NCI-H510A (cell line): Measurements from ENCODE around the gene GALNTL6.

ENCODE experiments used
- DNase-seq: peaks from one replicate; lab custom pipeline; 2025; lab: John Stamatoyannopoulos, UW

GALNTL6 gene

DNA sequence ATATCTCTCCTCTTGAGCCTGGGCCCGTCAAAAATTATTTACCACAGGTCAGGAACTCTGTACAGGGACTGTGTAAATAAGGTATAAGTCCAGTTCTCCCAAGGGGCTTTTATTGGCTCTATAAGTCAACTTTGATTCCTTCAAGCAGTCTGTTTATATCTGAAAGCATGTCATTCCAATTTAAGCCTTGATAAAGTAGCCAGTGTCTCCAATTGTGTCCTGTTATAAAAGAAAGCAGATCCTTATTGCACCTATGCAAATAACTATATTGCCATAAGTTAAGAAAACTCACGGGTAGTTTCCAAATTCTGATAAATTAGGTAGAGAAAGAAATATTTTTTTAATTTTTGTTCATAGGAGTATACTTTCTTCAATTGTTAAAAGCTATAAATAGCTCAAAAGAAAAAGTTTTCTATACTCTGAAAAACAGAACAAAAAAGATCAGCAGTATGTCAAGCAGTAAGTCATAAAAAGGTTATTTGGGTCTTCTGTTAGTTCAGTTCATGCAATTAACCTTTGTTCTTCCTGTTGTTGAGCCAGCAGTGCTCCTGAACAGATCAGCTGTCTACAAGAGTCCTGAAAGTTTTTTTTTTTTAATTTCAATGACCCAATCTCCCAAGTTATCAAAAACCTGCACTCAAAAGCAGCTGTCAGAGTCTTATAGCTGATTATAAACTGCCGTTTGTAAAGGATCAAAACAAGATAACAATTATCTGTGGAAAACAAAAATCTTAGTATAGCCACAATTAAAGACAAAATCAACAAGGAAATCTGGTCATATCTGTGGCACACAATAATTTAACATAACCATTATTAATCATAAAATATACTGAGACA is 1177.0 kb downstream of the GALNTL6 start:
- no peak for DNase-seq

DNA sequence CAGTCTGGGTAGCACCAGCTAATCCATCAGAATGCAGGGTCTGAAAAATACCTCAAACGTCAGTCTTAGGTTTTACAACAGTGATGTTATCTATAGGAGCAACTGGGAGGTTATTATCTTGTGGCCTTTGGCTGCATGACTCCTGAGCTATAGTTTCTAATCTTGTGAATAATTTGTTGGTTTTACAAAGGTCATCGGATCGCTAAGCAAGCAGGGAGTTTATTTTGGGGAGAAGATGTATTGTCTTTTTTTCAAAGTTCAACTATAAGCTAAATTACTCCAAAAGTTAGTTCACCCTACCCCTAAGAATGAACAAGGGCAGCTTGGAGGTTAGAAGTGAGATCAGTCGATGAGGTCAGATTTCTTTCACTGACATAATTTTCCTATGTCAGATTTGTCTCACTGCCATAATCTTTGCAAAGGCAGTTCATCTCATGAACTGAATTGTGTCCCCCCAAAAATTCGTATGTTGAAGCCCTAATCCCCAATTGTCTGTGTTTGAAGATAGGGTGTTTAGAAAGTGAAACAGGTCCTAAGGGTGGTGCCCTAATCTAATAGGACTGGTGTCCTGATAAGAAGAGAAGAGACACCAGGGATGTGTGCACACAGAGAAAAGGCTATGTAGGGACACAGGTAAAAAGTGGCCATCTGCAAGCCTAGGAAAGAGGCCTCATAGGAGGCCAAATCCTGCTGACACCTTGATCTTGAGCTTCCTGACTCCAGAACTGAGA is 1179.6 kb downstream of the GALNTL6 start:
- no peak for DNase-seq

DNA sequence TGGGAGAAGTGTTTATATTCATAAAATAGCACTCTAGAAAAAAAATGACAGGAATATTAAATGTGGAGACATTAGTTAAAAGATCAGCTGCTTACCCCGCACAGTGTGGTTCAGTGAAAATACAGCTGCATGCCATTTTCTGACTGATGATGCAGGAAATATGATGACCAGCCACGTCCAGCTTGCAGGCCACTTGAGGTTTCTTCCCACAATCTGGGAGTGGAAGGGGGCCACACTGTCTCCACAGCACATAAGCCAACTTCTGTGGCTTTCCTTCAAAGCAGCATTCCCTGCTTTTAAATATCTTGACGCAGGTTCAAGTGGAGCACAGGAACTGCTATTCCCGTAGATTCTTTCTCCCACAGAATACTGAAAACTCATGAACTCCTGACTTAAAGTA is 1182.0 kb downstream of the GALNTL6 start:
- DNase-seq = no peak

DNA sequence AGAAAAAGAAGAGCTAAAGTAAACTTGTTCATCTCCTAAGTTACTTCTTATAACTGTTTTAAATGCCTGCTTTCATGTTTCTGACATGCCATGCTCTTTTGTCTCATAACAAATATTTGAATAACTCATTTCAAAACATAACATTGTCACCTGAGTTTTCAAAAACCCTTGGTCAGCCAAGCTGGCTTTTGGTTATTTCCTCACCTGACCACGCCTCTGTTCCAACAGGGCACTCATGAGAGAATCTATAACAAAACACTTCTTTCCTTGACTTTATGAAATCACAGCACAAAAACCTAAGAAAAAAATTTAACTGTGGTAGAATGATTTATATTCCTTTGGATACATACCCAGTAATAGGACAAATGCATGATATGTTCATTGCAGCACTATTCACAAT is 1182.5 kb downstream of the GALNTL6 start:
- no peak for DNase-seq

DNA sequence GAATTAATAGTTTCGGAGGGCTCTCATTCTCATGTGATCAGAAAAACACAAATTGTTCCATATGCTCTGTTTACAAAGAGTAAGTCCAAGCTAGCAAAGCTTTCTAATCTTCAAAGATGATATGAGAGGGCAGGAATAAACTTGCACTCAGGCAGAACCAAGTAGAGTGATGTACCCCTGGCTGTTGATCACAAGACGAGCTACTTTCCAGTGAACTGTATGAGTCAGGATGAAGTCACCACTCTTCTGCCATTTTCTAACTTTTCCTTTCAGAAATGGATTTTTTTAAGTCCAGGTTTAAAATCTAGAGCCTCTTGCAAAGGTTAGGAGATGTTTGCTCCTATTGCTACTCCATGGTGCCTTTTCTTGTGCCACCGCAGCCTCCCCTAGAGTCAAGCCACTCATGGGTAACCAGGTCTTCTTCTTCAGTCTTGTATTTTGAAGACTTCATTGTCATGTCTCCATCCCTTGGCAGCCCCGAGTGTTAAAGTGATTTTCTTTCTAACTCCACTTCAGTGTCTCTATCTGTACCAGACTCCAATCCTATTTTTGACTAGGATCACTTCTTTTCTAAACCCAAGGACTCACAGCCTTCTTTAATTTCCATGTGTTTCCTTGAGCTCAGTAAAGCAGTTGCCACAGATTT is 1183.5 kb downstream of the GALNTL6 start:
- no peak for DNase-seq

DNA sequence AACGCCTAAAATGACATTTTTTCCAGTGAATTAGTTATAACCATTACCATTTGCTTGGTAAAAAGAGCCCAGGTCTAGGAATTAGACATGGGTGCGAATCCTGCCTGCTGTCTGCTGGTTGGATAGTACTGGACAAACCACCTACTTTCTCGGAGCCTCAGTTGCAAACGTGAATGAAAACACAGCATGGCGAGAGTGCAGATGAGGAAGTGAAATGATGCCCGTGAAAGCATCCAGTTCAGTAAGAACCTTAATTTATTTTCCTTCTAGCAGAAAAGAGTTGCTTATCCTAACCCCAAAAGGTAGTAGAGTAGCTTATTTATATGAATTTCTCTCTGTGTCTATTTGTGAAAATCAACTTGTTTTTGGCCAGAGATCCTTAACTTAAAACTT is 1184.0 kb downstream of the GALNTL6 start:
- DNase-seq = no peak

DNA sequence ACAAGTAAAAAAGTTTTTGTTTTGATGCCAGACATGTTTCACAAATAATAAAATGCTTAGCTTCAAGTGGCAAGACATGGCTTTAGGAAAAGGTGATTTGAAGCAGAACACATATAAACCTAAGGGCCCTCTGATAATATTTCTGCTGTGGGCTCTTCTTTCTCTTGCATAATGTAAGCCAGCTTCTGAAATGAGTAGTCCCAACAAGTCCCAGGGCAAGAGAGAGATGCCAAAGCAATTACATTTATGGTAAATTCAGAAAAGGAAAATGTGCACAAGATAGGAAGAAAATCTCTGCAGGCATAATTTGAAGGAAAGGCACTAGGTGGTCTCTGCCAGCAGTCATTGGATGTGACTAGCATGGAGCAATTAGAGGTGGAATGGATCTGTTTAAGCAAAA is 1184.7 kb downstream of the GALNTL6 start:
- no peak for DNase-seq

DNA sequence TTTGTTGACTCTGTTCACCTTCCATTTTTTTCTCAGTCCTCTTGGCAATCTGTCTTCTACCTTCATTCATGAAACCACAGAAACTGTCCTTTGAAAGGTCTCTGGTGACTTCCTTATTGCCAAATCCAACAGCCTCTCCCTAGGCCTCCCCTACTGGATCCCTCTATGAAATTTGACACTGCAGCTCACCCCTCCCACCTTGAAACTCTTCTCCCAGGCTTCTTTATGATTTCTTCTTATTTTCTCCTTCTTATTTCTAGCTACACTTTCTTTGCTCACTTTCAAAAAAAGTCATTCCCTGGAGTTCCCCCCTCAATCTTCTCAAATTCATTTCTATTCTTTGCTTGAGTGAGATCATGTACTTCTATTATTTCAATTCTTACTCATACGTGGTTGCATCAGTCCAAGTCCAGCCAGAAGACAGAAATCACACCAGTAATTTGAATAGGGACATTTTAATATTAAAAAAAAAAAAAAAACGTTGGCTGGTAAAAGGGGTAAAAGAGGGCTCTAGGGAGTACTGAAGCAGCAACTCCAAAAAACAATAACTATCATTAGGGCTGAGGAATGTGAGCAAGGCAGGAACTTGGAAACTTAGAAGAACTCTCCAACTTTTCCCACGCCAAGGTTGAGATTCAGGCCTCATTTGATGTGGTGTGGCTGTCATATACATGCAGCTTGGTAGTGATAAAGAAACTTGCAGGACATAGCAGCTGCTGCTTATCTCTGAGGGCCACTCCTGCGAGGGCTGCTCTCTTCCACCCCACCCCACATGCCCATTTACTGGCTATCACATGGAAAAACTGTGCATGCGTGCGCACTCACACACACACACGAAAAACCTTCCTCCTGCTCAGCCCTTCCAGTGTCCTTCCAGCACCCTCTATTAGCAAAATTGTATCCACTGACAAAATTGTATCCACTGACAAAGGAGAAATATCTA is 1185.6 kb downstream of the GALNTL6 start:
- no peak for DNase-seq

DNA sequence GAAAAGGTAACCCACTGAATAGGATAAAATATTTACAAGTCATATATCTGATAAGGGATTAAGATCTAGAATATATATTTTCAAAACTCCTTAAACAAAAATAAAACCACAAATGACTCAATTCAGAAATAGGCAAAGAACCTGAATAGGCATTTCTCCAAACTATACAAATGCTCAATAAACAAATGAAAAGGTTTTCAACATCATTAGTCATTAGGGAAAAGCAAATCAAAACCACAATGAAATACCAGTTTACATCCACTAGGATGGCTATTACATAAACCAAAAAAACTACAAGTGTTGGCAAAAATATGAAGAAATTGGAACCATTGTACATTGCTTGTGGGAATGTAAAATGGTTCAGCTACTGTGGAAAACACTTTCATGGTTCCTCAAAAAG is 1188.4 kb downstream of the GALNTL6 start:
- DNase-seq = no peak

DNA sequence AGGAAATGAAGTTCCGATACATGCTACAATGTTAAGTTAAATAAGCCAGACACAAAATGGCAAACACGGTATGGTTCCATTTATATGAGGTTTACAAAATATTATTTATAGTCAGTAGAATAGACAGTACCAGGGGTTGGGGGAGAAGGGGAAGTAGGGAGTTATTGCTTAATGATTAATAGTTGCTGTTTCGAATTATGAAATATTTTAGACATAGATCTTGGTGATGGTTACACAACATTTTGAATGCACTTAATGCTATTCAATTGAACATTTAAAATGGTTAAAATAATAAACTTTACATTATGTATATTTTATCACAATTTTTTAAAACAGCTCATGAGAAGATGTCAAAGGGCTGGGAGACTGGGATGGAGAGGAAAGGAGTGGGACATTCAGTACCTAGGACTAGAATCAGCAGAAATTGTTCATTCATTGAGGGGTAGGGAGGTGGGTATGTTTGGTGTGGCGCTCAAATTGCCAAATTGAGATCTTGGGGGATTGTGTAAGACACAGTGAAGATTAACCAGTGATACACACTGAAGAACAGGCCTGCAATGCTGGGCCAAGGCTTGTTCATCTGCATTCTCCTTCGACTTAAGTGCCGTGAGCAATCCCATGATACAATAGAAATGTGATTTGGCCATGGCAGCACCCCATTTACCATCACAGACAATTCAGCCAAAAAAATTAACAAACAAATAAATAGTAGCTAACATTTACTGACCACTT is 1189.8 kb downstream of the GALNTL6 start:
- DNase-seq = no peak

DNA sequence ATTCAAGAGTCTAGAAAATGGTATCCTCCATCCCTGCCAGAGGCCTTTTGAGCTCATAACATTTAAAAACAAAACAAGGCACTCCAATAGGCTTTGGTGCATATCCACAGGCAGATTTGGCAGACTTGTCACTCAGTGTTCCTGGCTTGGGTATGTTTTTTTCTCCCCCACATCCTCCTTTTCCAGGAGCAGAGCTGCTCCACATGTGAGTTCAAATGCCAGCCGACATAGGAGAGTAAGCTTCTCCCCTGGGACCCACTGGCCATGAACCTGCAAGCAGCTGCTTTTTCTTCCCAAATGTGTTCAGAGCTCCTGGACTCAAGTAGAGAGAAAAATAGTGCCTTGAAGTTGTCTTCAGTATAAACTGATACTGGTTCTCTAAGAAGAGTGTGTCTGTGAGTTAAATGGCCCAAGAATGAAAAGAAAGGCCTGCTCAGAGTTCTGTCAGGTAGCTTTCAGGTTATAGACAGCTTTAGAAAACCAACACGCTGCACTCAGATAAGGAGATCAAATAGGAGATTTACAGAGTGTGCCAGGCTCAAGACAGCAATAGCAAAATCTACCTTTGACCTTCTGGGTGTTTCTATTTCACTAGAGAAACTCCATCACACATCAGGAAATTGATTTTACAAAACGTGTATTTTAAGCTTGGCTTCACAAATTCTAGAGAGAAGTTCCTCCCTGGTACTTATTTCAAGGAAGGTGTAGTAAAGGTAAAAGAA is 1192.9 kb downstream of the GALNTL6 start:
- no peak for DNase-seq

DNA sequence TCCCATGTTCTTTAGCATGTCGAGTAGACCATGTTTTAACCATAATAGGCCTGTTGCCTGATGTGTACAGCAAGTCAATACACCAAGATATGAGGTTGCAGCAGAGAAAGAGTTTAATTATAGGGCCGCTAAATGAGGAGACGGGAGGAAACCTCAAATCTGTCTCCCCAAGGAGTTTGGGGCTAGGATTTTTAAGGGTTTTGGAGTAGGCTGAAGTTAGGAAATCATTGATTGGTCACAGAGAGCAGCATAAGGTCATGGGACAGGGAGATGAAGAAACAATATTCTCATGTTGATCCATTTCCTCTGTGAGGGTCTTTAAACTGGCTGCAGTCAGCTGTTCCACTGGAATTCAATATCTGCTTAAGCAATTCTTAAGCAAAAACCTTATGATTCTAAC is 1195.2 kb downstream of the GALNTL6 start:
- no peak for DNase-seq

DNA sequence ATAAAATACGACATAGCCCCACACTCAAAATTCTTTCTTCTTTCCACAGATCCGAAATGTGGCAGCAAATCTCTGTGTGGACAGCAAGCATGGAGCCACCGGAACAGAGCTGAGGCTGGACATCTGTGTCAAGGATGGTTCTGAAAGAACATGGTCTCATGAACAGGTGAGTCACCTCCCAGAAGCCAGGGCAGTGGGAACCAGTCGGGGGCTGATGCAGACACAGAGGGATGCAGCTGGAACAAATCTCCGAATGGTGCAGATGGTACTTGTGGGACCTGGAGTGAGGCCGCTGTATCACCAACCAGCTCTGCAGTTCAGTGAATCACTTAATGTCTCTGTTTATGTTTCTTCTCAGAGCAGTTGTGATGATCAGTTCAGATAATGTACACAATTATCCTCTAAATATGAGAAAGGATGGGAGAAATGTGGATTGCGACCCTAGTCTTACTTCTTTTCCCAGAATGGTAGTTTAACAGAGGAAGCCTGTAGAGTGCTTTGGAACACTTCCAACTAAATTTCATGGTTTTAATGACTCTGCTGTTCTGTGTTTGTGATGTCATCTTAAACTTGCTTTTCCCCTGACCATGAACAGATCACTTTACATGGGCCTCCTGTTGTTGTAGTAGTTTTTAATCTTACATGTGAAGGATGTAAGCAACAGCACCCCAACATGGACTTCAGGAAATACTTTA is 1196.1 kb downstream of the GALNTL6 start:
- DNase-seq = no peak

DNA sequence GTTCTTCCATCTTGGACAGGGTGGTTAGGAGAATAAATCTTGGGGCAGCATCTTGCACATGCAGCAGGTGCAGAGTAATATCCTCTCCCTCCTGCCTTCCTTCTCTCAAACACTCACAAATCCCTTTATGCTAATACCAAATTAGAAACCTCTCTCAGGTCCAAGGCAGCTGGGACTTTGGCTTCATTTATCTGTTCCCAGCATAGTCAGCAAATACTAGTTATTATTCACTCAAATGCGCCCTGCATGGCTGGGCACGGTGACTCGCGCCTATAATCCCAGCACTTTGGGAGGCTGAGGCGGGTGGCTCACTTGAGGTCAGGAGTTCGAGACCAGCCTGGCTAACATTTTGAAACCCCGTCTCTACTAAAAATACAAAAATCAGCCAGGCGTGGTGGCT is 1199.4 kb downstream of the GALNTL6 start:
- DNase-seq = no peak

DNA sequence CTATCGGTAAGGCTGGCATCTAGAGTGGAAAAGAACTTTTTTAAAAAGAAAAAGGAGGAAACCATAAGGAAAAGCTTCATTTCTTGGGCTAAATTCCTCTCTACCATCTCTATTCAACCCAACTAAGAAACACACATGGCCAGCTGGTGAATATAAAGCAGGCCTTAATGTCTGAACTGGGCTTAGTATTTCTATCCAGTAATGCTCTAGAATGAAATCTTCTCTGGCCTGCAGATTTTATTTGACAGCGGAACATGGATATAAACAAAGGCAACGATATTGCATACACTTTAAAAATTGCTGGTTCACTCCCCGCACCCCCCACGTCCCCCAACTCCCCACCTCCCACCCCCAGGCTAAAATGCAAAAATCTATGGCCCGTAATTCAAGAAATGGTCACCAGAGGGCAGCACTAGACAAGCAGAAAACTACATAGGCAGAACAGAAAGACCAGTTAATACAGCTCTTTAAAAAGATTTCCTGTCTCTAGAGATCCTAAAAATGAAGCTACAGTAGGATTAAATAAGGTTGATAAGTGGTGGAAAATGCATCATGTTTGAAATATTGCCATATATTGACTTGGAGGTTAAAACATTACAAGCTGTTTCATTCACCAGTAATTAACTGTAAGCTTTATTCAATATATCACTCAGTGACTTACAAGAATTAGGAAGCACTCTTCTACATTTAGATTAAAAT is 1200.2 kb downstream of the GALNTL6 start:
- no peak for DNase-seq

DNA sequence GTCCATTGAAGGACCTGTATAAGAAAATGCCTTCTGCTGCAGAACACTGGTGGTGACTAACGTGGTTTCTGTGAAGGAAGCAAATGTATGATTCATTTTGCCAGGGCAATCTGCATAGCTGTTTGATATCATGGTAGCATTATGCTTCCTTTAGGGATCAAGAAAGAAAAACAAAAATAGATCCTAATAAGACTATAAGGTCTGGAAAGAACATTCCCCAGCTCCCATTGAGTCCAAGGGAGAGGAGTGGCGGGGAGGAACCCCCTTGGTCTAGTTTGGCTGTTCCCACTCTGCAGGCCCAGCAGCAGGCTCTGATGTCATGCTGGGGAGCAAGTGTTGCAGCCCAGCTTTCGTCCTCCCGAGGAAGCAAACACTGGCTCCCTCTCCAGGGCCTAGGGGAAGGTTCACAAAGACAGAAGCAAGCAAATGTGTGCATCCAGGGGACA is 1200.9 kb downstream of the GALNTL6 start:
- DNase-seq = no peak

DNA sequence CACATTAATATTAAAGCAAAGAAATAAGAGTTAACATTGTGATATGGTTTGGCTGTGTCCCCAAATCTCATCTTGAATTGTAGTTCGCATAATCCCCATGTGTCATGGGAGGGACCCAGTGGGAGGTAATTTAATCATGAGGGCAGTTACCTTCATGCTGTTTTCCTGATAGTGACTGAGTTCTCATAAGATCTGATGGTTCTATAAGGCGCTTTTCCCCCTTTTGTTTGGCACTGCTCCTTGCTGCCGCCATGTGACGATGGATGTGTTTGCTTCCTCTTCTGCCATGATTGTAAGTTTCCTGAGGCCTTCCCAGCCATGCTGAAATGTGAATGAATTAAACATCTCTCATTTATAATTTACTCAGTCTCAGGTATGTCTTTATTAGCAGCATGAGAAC is 1201.6 kb downstream of the GALNTL6 start:
- no peak for DNase-seq

DNA sequence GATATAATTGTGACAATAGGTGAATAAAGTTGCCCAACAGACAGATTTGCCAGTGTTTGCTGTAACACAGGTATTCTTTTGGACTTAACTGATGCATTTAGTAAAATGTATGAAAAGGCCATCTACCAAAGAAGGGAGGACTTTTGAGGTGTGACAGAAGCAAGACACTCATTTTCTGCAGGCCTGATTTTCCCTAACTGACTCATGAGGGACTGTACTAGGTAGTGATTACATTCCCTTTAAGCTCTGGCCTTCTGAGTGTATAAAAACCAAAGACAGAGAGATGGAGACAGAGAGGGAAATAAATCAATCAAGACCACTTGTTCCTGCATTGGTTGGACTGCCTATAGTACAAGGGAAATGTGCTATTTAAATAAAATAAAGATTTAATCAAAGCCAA is 1204.6 kb downstream of the GALNTL6 start:
- no peak for DNase-seq

DNA sequence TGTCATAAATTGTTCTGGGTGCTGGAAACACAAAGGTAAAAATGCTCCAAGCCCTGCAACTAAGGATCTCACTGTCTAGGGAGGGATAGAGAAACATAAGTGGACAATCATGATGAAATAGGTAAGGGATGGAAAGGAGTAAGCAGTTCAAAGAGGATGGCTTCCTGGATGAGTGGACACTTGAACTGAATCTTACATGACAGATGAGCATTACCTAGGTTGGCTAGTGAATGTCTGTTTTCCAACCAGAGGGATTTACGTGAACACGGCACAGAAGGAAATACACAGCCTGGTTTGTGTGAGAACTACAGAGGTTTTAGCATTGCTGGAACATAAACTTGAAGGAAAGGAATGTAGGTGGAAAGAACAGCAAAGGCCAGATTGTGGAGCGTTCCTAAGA is 1205.2 kb downstream of the GALNTL6 start:
- DNase-seq = no peak
